Smooth muscle cell (in vitro differentiated cells): Measurements from ENCODE around the gene SP7. TPM values are rescaled to one million over a fixed set of nuclear protein-coding genes. Genes with fewer than 3 reads are reported as not detected.

Experiments used
- DNase-seq: peaks from one replicate; lab custom pipeline; 2025; ENCODE audit not compliant: unreplicated experiment; lab: John Stamatoyannopoulos, UW
- H2AFZ ChIP-seq: fragments of 200-600 bp; sonication (generic); 2 replicates; pipeline ENCODE4 v1.6.0; 2016; ENCODE audit warnings: antibody characterized with exemption, low read depth, mild to moderate bottlenecking
- H3F3A ChIP-seq: fragments of 200-600 bp; sonication (generic); 2 replicates; pipeline ENCODE4 v1.6.0; 2017; ENCODE audit warnings: antibody characterized with exemption, low read depth
- H3K27ac ChIP-seq: fragments of 200-600 bp; sonication (generic); 2 replicates; pipeline ENCODE4 v1.5.1; 2016; ENCODE audit warnings: low read depth, mild to moderate bottlenecking
- H3K27me3 ChIP-seq: fragments of 200-600 bp; sonication (generic); 2 replicates; pipeline ENCODE4 v1.6.1; 2016; ENCODE audit warnings: low read depth, mild to moderate bottlenecking
- H3K36me3 ChIP-seq: fragments of 200-600 bp; sonication (generic); 2 replicates; pipeline ENCODE4 v1.5.1; 2016; ENCODE audit warnings: low read depth
- H3K4me1 ChIP-seq: fragments of 200-600 bp; sonication (generic); 2 replicates; pipeline ENCODE4 v1.5.1; 2016; ENCODE audit warnings: low read depth
- H3K4me2 ChIP-seq: fragments of 200-600 bp; sonication (generic); 2 replicates; pipeline ENCODE4 v1.6.0; 2016; ENCODE audit warnings: mild to moderate bottlenecking
- H3K4me3 ChIP-seq: fragments of 200-600 bp; sonication (generic); 2 replicates; pipeline ENCODE4 v1.5.1; 2016; ENCODE audit warnings: mild to moderate bottlenecking
- H3K79me2 ChIP-seq: fragments of 200-600 bp; sonication (generic); 2 replicates; pipeline ENCODE4 v1.6.0; 2016; ENCODE audit warnings: low read depth, mild to moderate bottlenecking
- H3K9ac ChIP-seq: fragments of 200-600 bp; sonication (generic); 2 replicates; pipeline ENCODE4 v1.6.0; 2016; ENCODE audit warnings: low read depth
- H3K9me3 ChIP-seq: fragments of 200-600 bp; sonication (generic); replicated peaks from 2 replicates; pipeline ENCODE4 v1.5.1; 2016; ENCODE audit warnings: low read depth
- H4K20me1 ChIP-seq: fragments of 200-600 bp; sonication (generic); 2 replicates; pipeline ENCODE4 v1.6.0; 2016; ENCODE audit warnings: low read depth
- WGBS: methylation state at CpG from one replicate; pipeline ENCODE4 v1.1.7; 2016; ENCODE audit warnings: low lambda C conversion rate; 5-methylcytosine and 5-hydroxymethylcytosine counted together
- polyA plus RNA-seq: library from polyadenylated mRNA; unstranded; fragments of >200 nt; fragmentation: Nextera tagmentation; extraction: Ambion mirVana; gene quantifications from 2 replicates; pipeline ENCODE4 v1.2.1, GENCODE V29; 2016
- total RNA-seq: library from RNA; depleted of rRNA; stranded (reverse); fragments of >200 nt; gene quantifications from 2 replicates; pipeline ENCODE4 v1.2.3, GENCODE V29; 2014
- TF ChIP-seq, protein P1 (sequence below): fragments of 200-600 bp; sonication (generic); IDR thresholded peaks from 2 replicates; pipeline ENCODE4 v1.5.1; 2017; ENCODE audit warnings: borderline replicate concordance, mild to moderate bottlenecking, antibody characterized with exemption; ENCODE audit not compliant: insufficient read depth, poor library complexity, severe bottlenecking

The SP7 gene
- total and polyA plus RNA-seq, 2 experiments from 2014 or later = 0.04 TPM; not detected in 1

DNA sequence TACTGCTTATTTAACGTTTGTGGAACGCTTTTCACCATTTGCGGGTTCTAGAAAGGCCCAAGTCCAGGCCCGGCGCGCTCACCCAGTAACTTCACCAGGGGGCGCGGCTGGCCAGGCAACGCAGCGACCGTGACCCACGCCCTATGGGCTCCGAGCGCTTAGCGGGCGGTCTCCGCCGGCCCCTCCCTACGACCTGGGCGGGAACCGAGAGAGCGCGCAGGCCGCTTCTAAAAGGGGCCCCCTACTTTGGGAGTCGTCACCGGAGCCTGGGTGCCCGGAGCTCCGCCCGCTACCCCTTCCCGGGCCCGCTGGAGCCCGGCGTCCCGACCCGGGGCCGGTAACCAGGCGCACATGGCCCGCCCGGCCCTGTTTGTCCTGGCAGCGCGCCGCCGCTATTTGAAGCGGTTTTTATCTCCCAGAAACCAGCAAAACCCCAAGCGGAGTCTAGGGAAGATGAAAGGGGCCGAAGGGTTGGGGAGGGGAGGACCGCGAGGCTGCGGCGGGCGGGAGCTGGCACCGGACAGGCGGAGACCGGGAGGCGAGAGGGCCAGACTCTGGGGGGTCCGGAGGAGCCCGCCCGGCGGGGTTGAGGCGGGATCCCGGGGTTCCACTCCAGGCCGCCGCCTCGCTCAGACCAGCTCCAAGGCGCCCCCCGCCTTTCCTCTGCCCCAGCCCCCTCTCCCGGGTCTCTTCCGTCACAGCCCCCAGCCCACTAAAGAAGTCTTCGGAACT is 11.2 kb downstream of the SP7 start:
- Histone ChIP-seq H3K4me2 (peak overlapping the region; percentile 90), H3K9ac (peak overlapping the region; percentile 51), H3K9me3 (no peaks in the 10 kb centered on the region), H3K36me3 (no peaks in the 10 kb centered on the region), H3K27ac (peak overlapping the region; percentile 57), H2AFZ (peak overlapping the region; percentile 90), H3K4me3 (peak overlapping the region; percentile 70), H3F3A (peaks cover 17% of the 10 kb centered on the region), H3K4me1 (peaks cover 34% of the 10 kb centered on the region), H4K20me1 (no peaks in the 10 kb centered on the region), H3K27me3 (no peaks in the 10 kb centered on the region), H3K79me2 (peaks cover 8% of the 10 kb centered on the region)
- 2% methylated on average over 57 of the region's 69 CpGs for WGBS
- peak; percentile 76 for DNase-seq
- TF ChIP-seq, protein P1, sequence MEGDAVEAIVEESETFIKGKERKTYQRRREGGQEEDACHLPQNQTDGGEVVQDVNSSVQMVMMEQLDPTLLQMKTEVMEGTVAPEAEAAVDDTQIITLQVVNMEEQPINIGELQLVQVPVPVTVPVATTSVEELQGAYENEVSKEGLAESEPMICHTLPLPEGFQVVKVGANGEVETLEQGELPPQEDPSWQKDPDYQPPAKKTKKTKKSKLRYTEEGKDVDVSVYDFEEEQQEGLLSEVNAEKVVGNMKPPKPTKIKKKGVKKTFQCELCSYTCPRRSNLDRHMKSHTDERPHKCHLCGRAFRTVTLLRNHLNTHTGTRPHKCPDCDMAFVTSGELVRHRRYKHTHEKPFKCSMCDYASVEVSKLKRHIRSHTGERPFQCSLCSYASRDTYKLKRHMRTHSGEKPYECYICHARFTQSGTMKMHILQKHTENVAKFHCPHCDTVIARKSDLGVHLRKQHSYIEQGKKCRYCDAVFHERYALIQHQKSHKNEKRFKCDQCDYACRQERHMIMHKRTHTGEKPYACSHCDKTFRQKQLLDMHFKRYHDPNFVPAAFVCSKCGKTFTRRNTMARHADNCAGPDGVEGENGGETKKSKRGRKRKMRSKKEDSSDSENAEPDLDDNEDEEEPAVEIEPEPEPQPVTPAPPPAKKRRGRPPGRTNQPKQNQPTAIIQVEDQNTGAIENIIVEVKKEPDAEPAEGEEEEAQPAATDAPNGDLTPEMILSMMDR = peak; percentile 66

DNA sequence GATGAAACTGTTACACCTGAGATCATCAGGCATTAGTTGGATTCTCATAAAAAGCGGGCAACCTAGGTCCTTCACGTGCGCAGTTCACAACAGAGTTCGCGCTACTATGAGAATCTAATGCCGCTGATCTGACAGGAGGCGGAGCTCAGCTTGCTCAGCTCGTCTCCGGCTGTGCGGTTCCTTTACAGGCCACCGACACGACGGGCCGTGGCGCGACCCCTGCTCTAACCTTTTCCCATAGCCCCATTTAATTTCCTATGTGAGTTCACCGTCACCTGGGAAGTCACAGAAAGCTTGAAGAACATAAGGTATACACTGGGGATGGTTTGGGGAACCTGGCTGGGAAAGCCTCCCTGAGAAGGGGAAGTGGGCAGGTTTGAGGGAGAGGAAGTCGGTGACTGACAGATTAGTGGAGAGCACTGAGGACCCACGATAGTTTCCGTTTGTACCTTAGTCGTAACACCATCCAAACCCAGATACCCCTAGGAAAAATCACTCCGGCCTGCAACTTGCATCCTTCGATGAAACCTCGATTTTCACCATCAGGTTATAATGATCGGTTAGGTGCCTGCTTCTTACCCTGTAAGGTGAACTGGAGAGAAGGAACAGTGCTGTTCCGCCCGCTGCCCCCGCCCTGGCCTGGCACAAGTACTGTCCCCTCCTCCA is 11.9 kb downstream of the SP7 start:
- no peaks in the 10 kb centered on the region for H3K27me3 ChIP-seq
- H3K4me2 ChIP-seq = peak overlapping the region; percentile 90
- no peaks in the 10 kb centered on the region for H3K36me3 ChIP-seq
- H4K20me1 ChIP-seq = no peaks in the 10 kb centered on the region
- H3K9me3 ChIP-seq = no peaks in the 10 kb centered on the region
- H3K4me1 ChIP-seq = peaks cover 34% of the 10 kb centered on the region
- TF ChIP-seq, protein P1 = no peak
- peaks cover 17% of the 10 kb centered on the region for H3F3A ChIP-seq
- H3K9ac ChIP-seq = no peak overlapping the region
- peak overlapping the region; percentile 90 for H2AFZ ChIP-seq
- peak overlapping the region; percentile 57 for H3K27ac ChIP-seq
- DNase-seq = no peak
- WGBS = 18% methylated on average over 28 of the region's 28 CpGs
- peak overlapping the region; percentile 70 for H3K4me3 ChIP-seq
- H3K79me2 ChIP-seq = peaks cover 11% of the 10 kb centered on the region

DNA sequence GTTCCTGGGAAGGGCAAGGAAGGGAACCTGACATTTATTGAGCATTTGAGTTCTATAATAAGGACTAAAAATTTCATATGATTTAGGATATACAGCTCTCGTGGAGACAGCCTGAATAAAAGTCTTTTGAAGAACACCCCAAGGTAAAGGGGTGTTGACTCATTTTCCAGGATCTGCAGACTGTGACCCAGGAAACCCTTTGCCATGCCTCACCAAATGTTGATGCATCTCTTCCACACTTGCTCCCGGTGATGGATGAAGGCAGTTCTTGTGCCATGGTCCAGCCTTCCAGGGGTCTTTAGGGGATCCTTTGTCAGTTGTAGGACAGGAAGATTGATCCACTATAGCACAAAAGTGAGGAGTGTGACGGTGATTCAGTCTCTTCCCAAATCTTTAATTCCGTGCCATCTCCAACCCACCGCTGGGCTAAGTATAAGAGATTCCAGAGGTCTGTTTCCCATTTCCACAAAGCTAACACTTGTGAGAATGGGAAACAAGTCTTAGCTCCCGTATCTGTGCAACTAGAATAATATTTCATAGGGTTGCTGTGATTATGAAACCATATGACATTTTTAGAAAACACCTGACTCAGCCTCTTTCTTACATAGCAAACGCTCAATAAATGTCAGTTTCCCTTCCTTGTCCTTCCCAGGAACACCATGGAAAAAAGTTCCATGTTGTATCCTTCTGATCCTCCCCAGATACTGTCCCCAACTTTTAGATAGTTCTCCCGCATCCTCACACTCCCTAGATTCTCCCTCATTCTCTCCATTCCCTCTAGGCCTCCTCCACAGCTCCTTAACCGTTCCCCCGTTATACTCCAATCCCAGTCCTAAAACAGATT is 15.6 kb downstream of the SP7 start:
- peaks cover 11% of the 10 kb centered on the region for H3K79me2 ChIP-seq
- no peaks in the 10 kb centered on the region for H3K36me3 ChIP-seq
- DNase-seq = no peak
- peaks cover 17% of the 10 kb centered on the region for H3F3A ChIP-seq
- H3K4me3 ChIP-seq = peak overlapping the region; percentile 76
- H3K9ac ChIP-seq = peak overlapping the region; percentile 77
- peak overlapping the region; percentile 77 for H3K27ac ChIP-seq
- H3K9me3 ChIP-seq = no peaks in the 10 kb centered on the region
- peak overlapping the region; percentile 92 for H2AFZ ChIP-seq
- WGBS = 59% methylated on average over 10 of the region's 10 CpGs
- peaks cover 18% of the 10 kb centered on the region for H3K4me1 ChIP-seq
- no peaks in the 10 kb centered on the region for H4K20me1 ChIP-seq
- peak overlapping the region; percentile 87 for H3K4me2 ChIP-seq
- no peaks in the 10 kb centered on the region for H3K27me3 ChIP-seq
- TF ChIP-seq, protein P1 = no peak
